ENCODE data around the gene ZNF207. TPM values are rescaled to one million over a fixed set of nuclear protein-coding genes. Genes with fewer than 3 reads are reported as not detected.

ZNF207 gene
- total and polyA plus RNA-seq, 2 donors (not counting 1 experiment from before 2014, with no cell fraction given), result 135 to 314 TPM

- TF ChIP-seq EZH2 (IDR thresholded peaks at IDR 0.05; ENCODE audit: borderline replicate concordance, insufficient read depth, low read depth, low read length, poor library complexity, severe bottlenecking), result no peak
- no peak for TF ChIP-seq CTCF (IDR thresholded peaks at IDR 0.05)
- 100% methylated on average over 2 of the region's 6 CpGs for WGBS (ENCODE audit: insufficient coverage)
- ATAC-seq (ENCODE audit: low read depth), result no peak
- intact Hi-C loops (cut with micrococcal nuclease), result no loop called here
- ChIA-PET CTCF (no interaction called here), POLR2A (interaction anchor here (0.7 kb wide), 1 partner anchor 29 kb away, joined by 5 read pairs; no protein-coding TSS in a partner anchor)
- Histone ChIP-seq H3K79me2 (ENCODE audit: control insufficient read depth, insufficient read depth, low read length) (no peaks in the 10 kb centered on the region), H3K4me2 (replicated peaks; ENCODE audit: low read depth, low read length, poor library complexity, severe bottlenecking) (no peak overlapping the region), H3K4me1 (ENCODE audit: control insufficient read depth in 2 of 2, insufficient read depth in 2 of 2, low read length in 2 of 2) (no peaks in the 10 kb centered on the region), H3K27me3 (replicated peaks in 1 of 4; ENCODE audit: control extremely low read depth in 1 of 4, control insufficient read depth in 3 of 4, insufficient read depth in 4 of 4, low read length in 3 of 4) (no peaks in the 10 kb centered on the region), H2AFZ (ENCODE audit: insufficient read depth, low read depth, low read length, poor library complexity, severe bottlenecking) (no peak overlapping the region), H3K4me3 (ENCODE audit: control extremely low read depth in 1 of 5, extremely low read depth in 1 of 5, insufficient read depth in 1 of 5, low read depth in 2 of 5, low read length in 4 of 5) (no peak overlapping the region), H4K20me1 (ENCODE audit: control insufficient read depth, insufficient read depth, low read length, poor library complexity, severe bottlenecking) (no peaks in the 10 kb centered on the region), H3K9ac (ENCODE audit: low read length) (no peak overlapping the region), H3K9me3 (ENCODE audit: control extremely low read depth in 1 of 3, control insufficient read depth in 2 of 3, insufficient read depth in 1 of 3, low read length in 2 of 3) (peaks cover 0 to 1% (median 0%) of the 10 kb centered on the region in 3 donors), H3K36me3 (replicated peaks in 1 of 2; ENCODE audit: control extremely low read depth in 1 of 2, control insufficient read depth in 1 of 2, extremely low read depth in 1 of 2, insufficient read depth in 2 of 2, low read length in 1 of 2) (no peaks in the 10 kb centered on the region), H3K27ac (ENCODE audit: low read length in 2 of 2) (no peak overlapping the region)
- Mint-ChIP-seq H3K4me3 (no peak overlapping the region), H3K27me3 (no peaks in the 10 kb centered on the region), H3K9me3 (ENCODE audit: insufficient read depth) (no peaks in the 10 kb centered on the region), H3K4me1 (no peaks in the 10 kb centered on the region), H3K27ac (no peak overlapping the region)
- DNase-seq, result no peak
These were observed 38.9 kb downstream of the ZNF207 start for GRCh38 chr17:32388613-32389459.

GRCh38 chr17:32393904-32394303 is 43.9 kb downstream of the ZNF207 start:
- Histone ChIP-seq H3K36me3 (replicated peaks in 1 of 2; ENCODE audit: control extremely low read depth in 1 of 2, control insufficient read depth in 1 of 2, extremely low read depth in 1 of 2, insufficient read depth in 2 of 2, low read length in 1 of 2) (no peaks in the 10 kb centered on the region), H2AFZ (ENCODE audit: insufficient read depth, low read depth, low read length, poor library complexity, severe bottlenecking) (no peak overlapping the region), H3K4me3 (ENCODE audit: control extremely low read depth in 1 of 5, extremely low read depth in 1 of 5, insufficient read depth in 1 of 5, low read depth in 2 of 5, low read length in 4 of 5) (no peak overlapping the region), H3K79me2 (ENCODE audit: control insufficient read depth, insufficient read depth, low read length) (no peaks in the 10 kb centered on the region), H3K27ac (ENCODE audit: low read length in 2 of 2) (no peak overlapping the region), H4K20me1 (ENCODE audit: control insufficient read depth, insufficient read depth, low read length, poor library complexity, severe bottlenecking) (no peaks in the 10 kb centered on the region), H3K4me2 (replicated peaks; ENCODE audit: low read depth, low read length, poor library complexity, severe bottlenecking) (no peak overlapping the region), H3K4me1 (ENCODE audit: control insufficient read depth in 2 of 2, insufficient read depth in 2 of 2, low read length in 2 of 2) (no peaks in the 10 kb centered on the region), H3K9ac (ENCODE audit: low read length) (no peak overlapping the region), H3K27me3 (replicated peaks in 1 of 4; ENCODE audit: control extremely low read depth in 1 of 4, control insufficient read depth in 3 of 4, insufficient read depth in 4 of 4, low read length in 3 of 4) (no peaks in the 10 kb centered on the region), H3K9me3 (ENCODE audit: control extremely low read depth in 1 of 3, control insufficient read depth in 2 of 3, insufficient read depth in 1 of 3, low read length in 2 of 3) (peaks cover 0 to 1% (median 0%) of the 10 kb centered on the region in 3 donors)
- H3K27me3 Mint-ChIP-seq, result no peaks in the 10 kb centered on the region
- no peak overlapping the region for H3K27ac Mint-ChIP-seq
- no peaks in the 10 kb centered on the region for H3K9me3 Mint-ChIP-seq (ENCODE audit: insufficient read depth)
- POLR2A ChIA-PET, result interaction anchor here (0.7 kb wide), 1 partner anchor 93 kb away, joined by 3 read pairs; no protein-coding TSS in a partner anchor
- H3K4me3 Mint-ChIP-seq, result no peak overlapping the region
- H3K4me1 Mint-ChIP-seq, result no peaks in the 10 kb centered on the region
- 100% methylated on average over 1 of the region's 5 CpGs for WGBS (ENCODE audit: insufficient coverage)
- CTCF ChIA-PET, result no interaction called here
- no peak for DNase-seq
- TF ChIP-seq EZH2 (IDR thresholded peaks at IDR 0.05; ENCODE audit: borderline replicate concordance, insufficient read depth, low read depth, low read length, poor library complexity, severe bottlenecking) (no peak), CTCF (IDR thresholded peaks at IDR 0.05) (no peak)
- no peak for ATAC-seq (ENCODE audit: low read depth)
- intact Hi-C loops (cut with micrococcal nuclease), result no loop called here

Measured in B cell (primary cell).